ENCODE results near the gene AIFM3. TPM values are rescaled to one million over a fixed set of nuclear protein-coding genes. Genes with fewer than 3 reads are reported as not detected.

AIFM3 gene
- total RNA-seq, 1 experiment from 2014 or later = 1.1 TPM

DNA sequence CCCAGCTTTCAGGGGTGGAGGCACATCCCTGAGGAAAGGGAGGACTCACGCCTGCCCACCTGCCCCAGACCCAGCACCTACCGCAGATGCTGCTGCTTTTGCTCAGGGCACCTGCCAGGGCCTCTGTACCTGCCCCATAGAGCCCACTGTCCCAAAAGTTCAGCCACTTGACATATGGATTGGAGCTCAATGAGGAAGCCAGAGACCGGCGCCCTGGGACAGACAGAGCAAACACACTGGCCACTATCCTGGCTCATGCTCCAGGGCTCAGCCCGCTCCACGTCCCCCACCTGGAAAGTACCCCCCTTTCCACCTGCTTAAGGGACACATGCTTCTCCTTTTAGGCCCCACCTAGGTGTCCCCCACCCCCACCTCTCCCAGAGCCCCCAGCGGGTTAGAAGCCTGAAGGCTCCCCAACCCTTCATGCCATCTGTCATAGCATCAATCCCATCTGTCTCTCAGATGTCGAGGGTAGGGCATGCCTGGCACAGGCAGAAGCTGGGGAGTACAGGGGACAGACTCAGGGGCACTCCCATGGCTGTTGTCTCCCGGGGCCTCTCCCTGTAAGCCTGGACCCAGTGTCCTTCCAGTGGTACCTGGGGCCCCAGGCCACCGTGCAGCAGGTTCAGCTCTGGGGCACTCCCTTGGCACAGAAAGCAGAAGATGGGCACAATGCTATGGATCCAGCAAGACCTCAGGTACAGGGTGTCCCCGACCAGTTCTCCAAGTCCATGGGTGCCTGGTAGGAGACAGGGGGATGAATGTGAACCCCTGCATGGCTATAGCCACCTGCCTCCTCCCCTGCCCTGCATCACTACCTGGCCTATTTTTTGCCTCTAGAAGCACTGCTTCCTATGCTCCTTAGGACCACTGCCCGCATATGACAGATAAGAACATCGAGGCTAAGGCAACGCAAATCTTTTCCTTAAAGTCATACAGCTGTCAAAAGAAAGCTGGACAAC lies 45.7 kb downstream of the AIFM3 start:
- no peaks in the 10 kb centered on the region for H3K27me3 Mint-ChIP-seq (ENCODE audit: insufficient read depth, unreplicated experiment)
- peaks cover 22% of the 10 kb centered on the region for H3K4me1 Mint-ChIP-seq (ENCODE audit: insufficient read depth, unreplicated experiment)
- POLR2A ChIA-PET = interaction anchor here (0.6 to 3.5 kb wide), 4 partner anchors 10 to 56 kb away, joined by 3 to 17 read pairs (median 5); no protein-coding TSS in a partner anchor
- H3K4me3 Mint-ChIP-seq (ENCODE audit: unreplicated experiment) = no peak overlapping the region
- DNase-seq (ENCODE audit: unreplicated experiment) = no peak
- no peaks in the 10 kb centered on the region for H3K9me3 Mint-ChIP-seq (ENCODE audit: unreplicated experiment)
- CTCF ChIA-PET = interaction anchor here (1.1 kb wide), 1 partner anchor 10 kb away, joined by 3 read pairs; the partner anchor contains the start of gene THAP7
- H3K27ac Mint-ChIP-seq (ENCODE audit: low read depth, unreplicated experiment) = no peak overlapping the region
- no TSS peak for BruUV-seq (replicated peaks)
- H3K36me3 Mint-ChIP-seq (ENCODE audit: insufficient read depth, unreplicated experiment) = peaks cover 8% of the 10 kb centered on the region
- TF ChIP-seq, protein P1, sequence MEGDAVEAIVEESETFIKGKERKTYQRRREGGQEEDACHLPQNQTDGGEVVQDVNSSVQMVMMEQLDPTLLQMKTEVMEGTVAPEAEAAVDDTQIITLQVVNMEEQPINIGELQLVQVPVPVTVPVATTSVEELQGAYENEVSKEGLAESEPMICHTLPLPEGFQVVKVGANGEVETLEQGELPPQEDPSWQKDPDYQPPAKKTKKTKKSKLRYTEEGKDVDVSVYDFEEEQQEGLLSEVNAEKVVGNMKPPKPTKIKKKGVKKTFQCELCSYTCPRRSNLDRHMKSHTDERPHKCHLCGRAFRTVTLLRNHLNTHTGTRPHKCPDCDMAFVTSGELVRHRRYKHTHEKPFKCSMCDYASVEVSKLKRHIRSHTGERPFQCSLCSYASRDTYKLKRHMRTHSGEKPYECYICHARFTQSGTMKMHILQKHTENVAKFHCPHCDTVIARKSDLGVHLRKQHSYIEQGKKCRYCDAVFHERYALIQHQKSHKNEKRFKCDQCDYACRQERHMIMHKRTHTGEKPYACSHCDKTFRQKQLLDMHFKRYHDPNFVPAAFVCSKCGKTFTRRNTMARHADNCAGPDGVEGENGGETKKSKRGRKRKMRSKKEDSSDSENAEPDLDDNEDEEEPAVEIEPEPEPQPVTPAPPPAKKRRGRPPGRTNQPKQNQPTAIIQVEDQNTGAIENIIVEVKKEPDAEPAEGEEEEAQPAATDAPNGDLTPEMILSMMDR (IDR thresholded peaks at IDR 0.05; ENCODE audit: unreplicated experiment) = no peak
- intact Hi-C loops (cut with micrococcal nuclease) = no loop called here

DNA sequence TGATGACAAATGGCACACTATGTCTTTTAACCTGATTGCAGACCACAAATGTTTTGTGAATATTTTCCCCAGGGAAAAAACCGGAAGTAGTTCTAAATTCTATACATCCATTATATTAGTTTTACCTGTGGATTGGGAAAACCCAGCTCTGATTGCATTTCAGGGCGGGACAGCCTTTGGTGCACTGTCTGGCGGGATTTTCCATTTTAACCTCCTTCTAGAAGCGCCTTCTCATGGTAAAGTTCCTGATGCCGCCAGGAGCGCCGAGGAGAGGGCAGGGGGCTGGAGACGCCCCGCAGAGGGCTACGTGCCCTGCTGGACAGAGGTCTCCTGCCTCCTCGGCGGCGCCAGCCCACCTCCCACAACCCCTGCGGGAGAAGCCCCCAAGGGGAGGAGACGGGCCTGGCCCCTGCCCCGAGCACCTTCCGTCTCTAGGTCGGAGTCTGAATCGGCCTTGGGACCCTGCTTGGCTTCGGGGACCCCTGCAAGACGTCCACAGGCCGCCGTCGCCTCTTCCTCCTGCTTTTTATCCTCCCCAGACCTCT lies 46.7 kb downstream of the AIFM3 start:
- TF ChIP-seq, protein P1 (IDR thresholded peaks at IDR 0.05; ENCODE audit: unreplicated experiment) = no peak
- no peak for DNase-seq (ENCODE audit: unreplicated experiment)
- Mint-ChIP-seq H3K36me3 (ENCODE audit: insufficient read depth, unreplicated experiment) (peaks cover 9% of the 10 kb centered on the region), H3K4me3 (ENCODE audit: unreplicated experiment) (peak overlapping the region; percentile 80), H3K4me1 (ENCODE audit: insufficient read depth, unreplicated experiment) (peaks cover 22% of the 10 kb centered on the region), H3K27ac (ENCODE audit: low read depth, unreplicated experiment) (no peak overlapping the region), H3K9me3 (ENCODE audit: unreplicated experiment) (no peaks in the 10 kb centered on the region), H3K27me3 (ENCODE audit: insufficient read depth, unreplicated experiment) (no peaks in the 10 kb centered on the region)
- POLR2A ChIA-PET = interaction anchor here (0.6 to 3.5 kb wide), 5 partner anchors 11 to 55 kb away, joined by 3 to 17 read pairs (median 5); no protein-coding TSS in a partner anchor
- CTCF ChIA-PET = no interaction called here
- BruUV-seq (replicated peaks) = no TSS peak
- intact Hi-C loops (cut with micrococcal nuclease) = no loop called here

DNA sequence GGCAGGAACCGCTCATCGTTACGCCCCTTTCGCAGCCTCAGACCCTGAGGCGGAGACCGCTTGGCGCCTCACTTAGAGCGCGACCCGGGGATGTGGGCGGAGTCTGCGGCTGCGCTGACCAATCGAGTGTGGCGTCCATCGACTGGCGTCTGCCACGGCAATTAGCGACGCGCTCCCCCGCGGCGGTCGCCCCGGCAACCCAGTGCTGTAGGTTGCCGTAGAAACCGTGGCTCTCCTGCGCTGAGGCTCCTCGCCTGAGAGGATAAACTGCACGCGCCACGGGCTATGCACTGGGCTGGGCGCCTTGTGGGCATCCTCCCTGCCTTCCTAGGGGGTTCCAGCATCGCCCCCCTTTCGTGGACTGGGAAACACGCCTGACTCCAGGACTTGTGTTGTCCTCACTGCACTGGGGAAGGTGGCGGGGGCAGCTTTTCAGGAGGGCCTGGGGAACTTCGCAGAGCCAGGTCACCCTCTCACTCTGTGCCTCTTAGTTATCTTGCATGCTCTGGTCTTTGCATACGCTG lies 47.2 kb downstream of the AIFM3 start:
- Mint-ChIP-seq H3K27ac (ENCODE audit: low read depth, unreplicated experiment) (no peak overlapping the region), H3K27me3 (ENCODE audit: insufficient read depth, unreplicated experiment) (no peaks in the 10 kb centered on the region), H3K36me3 (ENCODE audit: insufficient read depth, unreplicated experiment) (peaks cover 9% of the 10 kb centered on the region), H3K9me3 (ENCODE audit: unreplicated experiment) (no peaks in the 10 kb centered on the region), H3K4me1 (ENCODE audit: insufficient read depth, unreplicated experiment) (peaks cover 22% of the 10 kb centered on the region), H3K4me3 (ENCODE audit: unreplicated experiment) (peak overlapping the region; percentile 80)
- TF ChIP-seq, protein P1 (IDR thresholded peaks at IDR 0.05; ENCODE audit: unreplicated experiment) = no peak
- peak; percentile 35 for DNase-seq (ENCODE audit: unreplicated experiment)
- BruUV-seq (replicated peaks) = no TSS peak
- intact Hi-C loops (cut with micrococcal nuclease) = no loop called here
- POLR2A ChIA-PET = interaction anchor here (0.6 to 3.5 kb wide), 8 partner anchors 11 to 1158 kb away, joined by 4 to 21 read pairs (median 6); partner anchors contain the start of gene THAP7
- CTCF ChIA-PET = interaction anchor here (0.6 kb wide), 1 partner anchor 11 kb away, joined by 4 read pairs; no protein-coding TSS in a partner anchor

Data from MCF 10A (cell line).